ENCODE results near the gene UVRAG. TPM values are rescaled to one million over a fixed set of nuclear protein-coding genes. Genes with fewer than 3 reads are reported as not detected.
A peak's percentile ranks its signal among the peaks of the same experiment; 100 is the strongest.

UVRAG gene
- total RNA-seq, 1 donor from 2014 or later: 34.0 TPM

- no peak for DNase-seq (ENCODE audit: low spot score)
- Histone ChIP-seq H3K4me2 (no peak overlapping the region), H3K9ac (no peak overlapping the region), H3K79me2 (ENCODE audit: low read depth) (no peaks in the 10 kb centered on the region), H3K27ac (no peak overlapping the region), H3K4me1 (no peaks in the 10 kb centered on the region), H3K9me3 (ENCODE audit: low read depth) (no peaks in the 10 kb centered on the region), H2AFZ (replicated peaks) (no peak overlapping the region), H3K4me3 (no peak overlapping the region), H3K36me3 (no peaks in the 10 kb centered on the region), H4K20me1 (ENCODE audit: low read depth) (no peaks in the 10 kb centered on the region), H3K27me3 (no peaks in the 10 kb centered on the region), H3F3A (ENCODE audit: low read depth) (peaks cover 4% of the 10 kb centered on the region)
- Mint-ChIP-seq H3K36me3 (peaks cover 6% of the 10 kb centered on the region), H3K4me1 (no peaks in the 10 kb centered on the region), H3K27ac (no peak overlapping the region), H3K27me3 (ENCODE audit: insufficient read depth, low read depth) (peaks cover 3% of the 10 kb centered on the region), H3K4me3 (no peak overlapping the region), H3K9me3 (no peaks in the 10 kb centered on the region)
- TF ChIP-seq EZH2phosphoT487 (IDR thresholded peaks at IDR 0.05): no peak
- TF ChIP-seq, protein P1, sequence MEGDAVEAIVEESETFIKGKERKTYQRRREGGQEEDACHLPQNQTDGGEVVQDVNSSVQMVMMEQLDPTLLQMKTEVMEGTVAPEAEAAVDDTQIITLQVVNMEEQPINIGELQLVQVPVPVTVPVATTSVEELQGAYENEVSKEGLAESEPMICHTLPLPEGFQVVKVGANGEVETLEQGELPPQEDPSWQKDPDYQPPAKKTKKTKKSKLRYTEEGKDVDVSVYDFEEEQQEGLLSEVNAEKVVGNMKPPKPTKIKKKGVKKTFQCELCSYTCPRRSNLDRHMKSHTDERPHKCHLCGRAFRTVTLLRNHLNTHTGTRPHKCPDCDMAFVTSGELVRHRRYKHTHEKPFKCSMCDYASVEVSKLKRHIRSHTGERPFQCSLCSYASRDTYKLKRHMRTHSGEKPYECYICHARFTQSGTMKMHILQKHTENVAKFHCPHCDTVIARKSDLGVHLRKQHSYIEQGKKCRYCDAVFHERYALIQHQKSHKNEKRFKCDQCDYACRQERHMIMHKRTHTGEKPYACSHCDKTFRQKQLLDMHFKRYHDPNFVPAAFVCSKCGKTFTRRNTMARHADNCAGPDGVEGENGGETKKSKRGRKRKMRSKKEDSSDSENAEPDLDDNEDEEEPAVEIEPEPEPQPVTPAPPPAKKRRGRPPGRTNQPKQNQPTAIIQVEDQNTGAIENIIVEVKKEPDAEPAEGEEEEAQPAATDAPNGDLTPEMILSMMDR (IDR thresholded peaks at IDR 0.05): no peak
- TF ChIP-seq EZH2 (IDR thresholded peaks at IDR 0.05): no peak
These were observed 47.4 kb downstream of the UVRAG start for GRCh38 chr11:75862437-75862836.

GRCh38 chr11:75867778-75868374 lies 52.9 kb downstream of the UVRAG start:
- no peak overlapping the region for H2AFZ ChIP-seq (replicated peaks)
- Mint-ChIP-seq H3K4me3 (no peak overlapping the region), H3K27ac (no peak overlapping the region), H3K9me3 (no peaks in the 10 kb centered on the region), H3K4me1 (no peaks in the 10 kb centered on the region), H3K27me3 (ENCODE audit: insufficient read depth, low read depth) (no peaks in the 10 kb centered on the region), H3K36me3 (peaks cover 2% of the 10 kb centered on the region)
- H3K4me2 ChIP-seq: no peak overlapping the region
- no peaks in the 10 kb centered on the region for H3K27me3 ChIP-seq
- H4K20me1 ChIP-seq (ENCODE audit: low read depth): no peaks in the 10 kb centered on the region
- H3F3A ChIP-seq (ENCODE audit: low read depth): peaks cover 4% of the 10 kb centered on the region
- no peaks in the 10 kb centered on the region for H3K79me2 ChIP-seq (ENCODE audit: low read depth)
- peak; percentile 69 for DNase-seq (ENCODE audit: low spot score)
- H3K9ac ChIP-seq: no peak overlapping the region
- H3K4me3 ChIP-seq: no peak overlapping the region
- no peaks in the 10 kb centered on the region for H3K36me3 ChIP-seq
- no peaks in the 10 kb centered on the region for H3K4me1 ChIP-seq
- no peak for TF ChIP-seq EZH2phosphoT487 (IDR thresholded peaks at IDR 0.05)
- TF ChIP-seq, protein P1 (IDR thresholded peaks at IDR 0.05): peak; percentile 90
- H3K9me3 ChIP-seq (ENCODE audit: low read depth): no peaks in the 10 kb centered on the region
- H3K27ac ChIP-seq: no peak overlapping the region

GRCh38 chr11:75868990-75869389 lies 54.0 kb downstream of the UVRAG start:
- Histone ChIP-seq H3K4me2 (no peak overlapping the region), H3K4me3 (no peak overlapping the region), H3K36me3 (no peaks in the 10 kb centered on the region), H2AFZ (replicated peaks) (no peak overlapping the region), H3K79me2 (ENCODE audit: low read depth) (no peaks in the 10 kb centered on the region), H3K9ac (no peak overlapping the region), H3K4me1 (peaks cover 11% of the 10 kb centered on the region), H3K9me3 (ENCODE audit: low read depth) (no peaks in the 10 kb centered on the region), H3K27me3 (no peaks in the 10 kb centered on the region), H3F3A (ENCODE audit: low read depth) (peaks cover 13% of the 10 kb centered on the region), H3K27ac (no peak overlapping the region), H4K20me1 (ENCODE audit: low read depth) (peaks cover 4% of the 10 kb centered on the region)
- Mint-ChIP-seq H3K27me3 (ENCODE audit: insufficient read depth, low read depth) (no peaks in the 10 kb centered on the region), H3K27ac (no peak overlapping the region), H3K4me3 (no peak overlapping the region), H3K4me1 (peaks cover 9% of the 10 kb centered on the region), H3K36me3 (peaks cover 2% of the 10 kb centered on the region), H3K9me3 (no peaks in the 10 kb centered on the region)
- TF ChIP-seq EZH2phosphoT487 (IDR thresholded peaks at IDR 0.05): no peak
- TF ChIP-seq EZH2 (IDR thresholded peaks at IDR 0.05): no peak
- TF ChIP-seq, protein P1 (IDR thresholded peaks at IDR 0.05): no peak
- DNase-seq (ENCODE audit: low spot score): no peak

All from neural progenitor cell (in vitro differentiated cells).